ENCODE data around the gene GCSAM.

Gene GCSAM

GRCh38 chr3:112129925-112130637 is 3.0 kb downstream of the GCSAM start:
- DNase-seq = no peak

- no peak for DNase-seq
Measured at GRCh38 chr3:112128843-112129727, 4.0 kb downstream of the GCSAM start.

GRCh38 chr3:112127522-112128494 is 5.2 kb downstream of the GCSAM start:
- DNase-seq = no peak

- DNase-seq = no peak
Measured at GRCh38 chr3:112126511-112126911, 6.5 kb downstream of the GCSAM start.

- DNase-seq = no peak
Measured at GRCh38 chr3:112124907-112125607, 8.0 kb downstream of the GCSAM start.

GRCh38 chr3:112123548-112123947 is 9.5 kb downstream of the GCSAM start:
- no peak for DNase-seq

GRCh38 chr3:112122870-112123269 is 10.2 kb downstream of the GCSAM start:
- DNase-seq = no peak

GRCh38 chr3:112121577-112122547 is 11.2 kb downstream of the GCSAM start:
- DNase-seq = no peak

GRCh38 chr3:112119962-112120836 is 12.8 kb downstream of the GCSAM start:
- DNase-seq = no peak

GRCh38 chr3:112117841-112118571 is 15.0 kb downstream of the GCSAM start:
- DNase-seq = peak in 17 of 58 donors; percentile 1 to 32 (median 8)

- no peak for DNase-seq
Measured at GRCh38 chr3:112117415-112117814, 15.6 kb downstream of the GCSAM start.

GRCh38 chr3:112116748-112117186 is 16.3 kb downstream of the GCSAM start:
- no peak for DNase-seq

GRCh38 chr3:112115806-112116383 is 17.2 kb downstream of the GCSAM start:
- DNase-seq = no peak

- DNase-seq = no peak
Measured at GRCh38 chr3:112115161-112115739, 17.8 kb downstream of the GCSAM start.

- no peak for DNase-seq
Measured at GRCh38 chr3:112114576-112115160, 18.4 kb downstream of the GCSAM start.

- peak in 23 of 58 donors; percentile 2 to 28 (median 8) for DNase-seq
Measured at GRCh38 chr3:112111785-112112402, 21.2 kb downstream of the GCSAM start.
